D341Med (cell line): ENCODE data around the gene ZNF878.

Source experiments
- DNase-seq: peaks from one replicate; pipeline ENCODE4 v3.0.0; 2012; ENCODE audit warnings: low spot score

Gene ZNF878

GRCh38 chr19:12034620-12035019 lies 18.1 kb downstream of the ZNF878 start:
- DNase-seq, result no peak

GRCh38 chr19:12034198-12034597 lies 18.6 kb downstream of the ZNF878 start:
- DNase-seq, result no peak

GRCh38 chr19:12015753-12016116 lies 37.0 kb downstream of the ZNF878 start:
- DNase-seq, result no peak

GRCh38 chr19:12015015-12015752 lies 37.6 kb downstream of the ZNF878 start:
- DNase-seq, result no peak

GRCh38 chr19:12000152-12000981 lies 52.4 kb downstream of the ZNF878 start:
- DNase-seq, result no peak

- DNase-seq, result peak; percentile 43
Observed at GRCh38 chr19:11995174-11995573, 57.6 kb downstream of the ZNF878 start.
